Panc1 (cell line): Measurements from ENCODE around the gene OR10A6.

ENCODE experiments used
- CTCF ChIP-seq: fragments of 450-650 bp; IDR thresholded peaks from 2 replicates; pipeline ENCODE4 v1.5.1; 2017; ENCODE audit warnings: mild to moderate bottlenecking
- POLR2AphosphoS5 ChIP-seq: IDR thresholded peaks from 2 replicates; pipeline ENCODE4 v1.6.1; 2012; ENCODE audit warnings: mild to moderate bottlenecking, low read depth, low read length, moderate library complexity
- REST ChIP-seq, 2 experiments: IDR thresholded peaks; 2 replicates each; pipeline ENCODE4 v1.6.1; 2011 to 2012; ENCODE audit warnings: low read depth in 2 of 2, control low read depth in 1 of 2, low read length in 1 of 2, mild to moderate bottlenecking in 1 of 2, moderate library complexity in 1 of 2; ENCODE audit not compliant: insufficient read depth in 1 of 2

GRCh38 chr11:7910286-7910788 lies 20.7 kb downstream of the OR10A6 start:
- TF ChIP-seq CTCF (no peak), REST (IDR thresholded peaks at IDR 0.05; ENCODE audit: insufficient read depth in 1 of 2, low read depth in 2 of 2, low read length in 1 of 2) (no peak), POLR2AphosphoS5 (no peak)
